D721Med (cell line): Measurements from ENCODE around the gene TRAF1.

Experiments used
- DNase-seq: peaks from one replicate; pipeline ENCODE4 v3.0.0; 2011; ENCODE audit warnings: low spot score; ENCODE audit not compliant: insufficient read length
- FAIRE-seq: peaks from 2 replicates; lab custom pipeline; 2011; peaks lifted over from hg19 to GRCh38; lab: Jason Lieb, UNC
- TF ChIP-seq, protein P1 (sequence below): IDR thresholded peaks from 2 replicates; pipeline ENCODE4 v1.5.1; 2012; ENCODE audit warnings: mild to moderate bottlenecking, control low read depth; ENCODE audit not compliant: insufficient read depth; ENCODE audit errors: missing control alignments

TRAF1 gene

DNA sequence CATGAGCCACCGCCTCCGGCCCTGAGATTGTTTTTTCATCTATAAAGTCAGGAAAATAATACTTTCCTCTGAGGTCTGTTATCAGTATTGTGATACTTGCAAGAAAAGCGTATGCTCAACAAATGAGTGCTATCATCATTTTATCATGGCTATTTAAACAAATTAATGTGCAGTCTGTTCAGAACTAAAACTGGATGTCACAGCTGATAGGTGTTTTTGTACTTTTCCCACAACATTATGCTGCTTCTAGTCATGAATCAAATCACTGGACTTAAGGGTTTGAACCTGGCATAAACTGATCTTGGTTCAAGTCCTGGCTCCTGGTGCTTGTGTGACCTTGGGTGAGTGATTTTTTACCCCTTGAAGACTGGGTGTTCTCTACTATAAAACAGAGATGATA lies 28.2 kb downstream of the TRAF1 start:
- no peak for FAIRE-seq
- TF ChIP-seq, protein P1, sequence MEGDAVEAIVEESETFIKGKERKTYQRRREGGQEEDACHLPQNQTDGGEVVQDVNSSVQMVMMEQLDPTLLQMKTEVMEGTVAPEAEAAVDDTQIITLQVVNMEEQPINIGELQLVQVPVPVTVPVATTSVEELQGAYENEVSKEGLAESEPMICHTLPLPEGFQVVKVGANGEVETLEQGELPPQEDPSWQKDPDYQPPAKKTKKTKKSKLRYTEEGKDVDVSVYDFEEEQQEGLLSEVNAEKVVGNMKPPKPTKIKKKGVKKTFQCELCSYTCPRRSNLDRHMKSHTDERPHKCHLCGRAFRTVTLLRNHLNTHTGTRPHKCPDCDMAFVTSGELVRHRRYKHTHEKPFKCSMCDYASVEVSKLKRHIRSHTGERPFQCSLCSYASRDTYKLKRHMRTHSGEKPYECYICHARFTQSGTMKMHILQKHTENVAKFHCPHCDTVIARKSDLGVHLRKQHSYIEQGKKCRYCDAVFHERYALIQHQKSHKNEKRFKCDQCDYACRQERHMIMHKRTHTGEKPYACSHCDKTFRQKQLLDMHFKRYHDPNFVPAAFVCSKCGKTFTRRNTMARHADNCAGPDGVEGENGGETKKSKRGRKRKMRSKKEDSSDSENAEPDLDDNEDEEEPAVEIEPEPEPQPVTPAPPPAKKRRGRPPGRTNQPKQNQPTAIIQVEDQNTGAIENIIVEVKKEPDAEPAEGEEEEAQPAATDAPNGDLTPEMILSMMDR: no peak
- DNase-seq: no peak

DNA sequence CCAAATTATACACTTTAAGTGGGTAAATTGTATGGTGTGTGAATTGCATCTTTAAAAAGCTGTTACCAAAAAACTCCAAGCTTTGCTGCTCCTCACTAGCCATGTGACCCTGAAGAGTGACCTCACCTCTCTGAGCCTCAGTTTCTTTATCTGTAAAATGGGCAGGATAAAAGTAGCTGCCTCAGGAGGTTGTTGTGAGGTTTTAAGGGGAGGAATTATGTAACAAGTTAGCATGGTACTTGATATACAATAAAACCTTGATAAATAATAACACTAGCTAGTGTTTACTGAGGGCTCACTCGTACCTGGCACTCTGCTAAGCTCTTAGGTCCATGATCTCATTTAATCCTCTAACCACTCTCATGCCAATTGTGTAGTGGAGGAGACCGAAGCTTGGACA lies 30.6 kb downstream of the TRAF1 start:
- TF ChIP-seq, protein P1: no peak
- FAIRE-seq: no peak
- DNase-seq: no peak

DNA sequence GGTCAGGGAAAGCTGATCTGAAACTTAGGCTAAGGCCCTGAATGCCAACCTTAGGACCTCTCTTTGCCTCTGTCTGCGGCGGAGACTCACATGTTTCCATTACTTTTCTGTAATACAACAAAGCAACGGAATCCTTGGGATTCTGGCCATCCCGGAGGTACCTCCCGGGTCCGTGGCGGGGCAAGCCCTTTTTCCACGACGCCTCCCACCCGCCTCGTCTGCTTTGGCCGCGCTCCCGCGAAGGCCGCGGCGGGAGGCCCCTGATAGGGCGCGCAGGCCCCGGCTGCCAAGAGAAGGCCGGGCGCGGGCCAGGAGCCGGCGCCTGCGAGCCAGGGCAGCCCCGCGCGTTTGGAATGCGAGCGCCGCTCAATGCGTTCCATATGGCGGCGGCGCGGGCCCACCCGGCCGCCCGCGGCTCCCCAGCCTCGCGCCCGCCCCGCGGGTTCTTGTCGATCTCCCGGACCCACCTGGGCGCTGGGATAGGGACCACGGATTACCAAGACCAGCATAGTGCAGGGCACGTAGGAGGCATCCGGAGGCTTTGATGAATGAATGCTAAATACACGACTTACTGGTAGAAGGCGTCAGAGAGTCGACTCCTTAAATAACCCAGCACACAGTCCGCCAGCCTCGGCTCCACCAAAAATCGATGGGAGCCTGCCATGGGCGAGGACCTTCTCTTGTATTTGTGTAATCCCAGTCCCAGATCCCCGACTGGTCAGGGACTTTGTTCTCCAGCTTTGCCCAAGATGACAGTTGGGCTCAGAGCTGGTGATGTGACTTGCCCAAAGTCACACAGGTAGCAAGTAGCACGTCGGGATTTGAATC lies 32.1 kb downstream of the TRAF1 start:
- TF ChIP-seq, protein P1: no peak
- FAIRE-seq (no peak), DNase-seq (no peak)

DNA sequence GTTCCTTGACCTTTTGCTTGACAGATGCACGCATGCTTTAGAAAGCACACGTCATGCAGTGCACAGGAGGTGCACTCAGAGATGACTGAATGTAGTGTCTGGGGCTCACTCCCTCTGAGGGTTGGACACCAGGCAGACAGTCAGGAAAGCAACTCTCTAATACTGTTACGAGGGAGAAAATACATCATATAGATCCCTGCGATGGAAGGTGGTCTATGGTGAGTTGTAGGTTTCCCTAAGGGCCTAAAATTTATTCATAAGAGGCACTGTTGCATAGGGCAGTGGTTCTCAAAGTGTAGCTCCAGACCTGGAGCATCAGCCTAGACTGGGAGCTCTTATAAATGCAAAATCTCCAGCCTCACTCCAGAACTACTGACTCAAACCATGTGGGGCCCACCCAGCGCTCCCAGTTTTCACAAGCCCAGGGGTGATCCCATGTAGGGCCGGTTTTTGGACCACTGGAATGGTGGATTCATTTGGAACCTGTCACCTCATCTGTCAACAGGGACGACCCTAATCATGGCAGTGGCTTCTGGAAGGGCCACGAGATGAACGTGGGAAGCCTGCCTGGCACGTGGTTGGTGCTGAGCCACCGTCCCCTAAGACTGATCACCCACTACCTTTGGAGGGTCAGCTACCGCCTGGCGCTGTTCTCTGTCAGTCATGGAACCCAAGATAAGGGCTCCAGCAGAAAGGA lies 32.8 kb downstream of the TRAF1 start:
- FAIRE-seq: no peak
- DNase-seq: no peak
- TF ChIP-seq, protein P1: no peak

DNA sequence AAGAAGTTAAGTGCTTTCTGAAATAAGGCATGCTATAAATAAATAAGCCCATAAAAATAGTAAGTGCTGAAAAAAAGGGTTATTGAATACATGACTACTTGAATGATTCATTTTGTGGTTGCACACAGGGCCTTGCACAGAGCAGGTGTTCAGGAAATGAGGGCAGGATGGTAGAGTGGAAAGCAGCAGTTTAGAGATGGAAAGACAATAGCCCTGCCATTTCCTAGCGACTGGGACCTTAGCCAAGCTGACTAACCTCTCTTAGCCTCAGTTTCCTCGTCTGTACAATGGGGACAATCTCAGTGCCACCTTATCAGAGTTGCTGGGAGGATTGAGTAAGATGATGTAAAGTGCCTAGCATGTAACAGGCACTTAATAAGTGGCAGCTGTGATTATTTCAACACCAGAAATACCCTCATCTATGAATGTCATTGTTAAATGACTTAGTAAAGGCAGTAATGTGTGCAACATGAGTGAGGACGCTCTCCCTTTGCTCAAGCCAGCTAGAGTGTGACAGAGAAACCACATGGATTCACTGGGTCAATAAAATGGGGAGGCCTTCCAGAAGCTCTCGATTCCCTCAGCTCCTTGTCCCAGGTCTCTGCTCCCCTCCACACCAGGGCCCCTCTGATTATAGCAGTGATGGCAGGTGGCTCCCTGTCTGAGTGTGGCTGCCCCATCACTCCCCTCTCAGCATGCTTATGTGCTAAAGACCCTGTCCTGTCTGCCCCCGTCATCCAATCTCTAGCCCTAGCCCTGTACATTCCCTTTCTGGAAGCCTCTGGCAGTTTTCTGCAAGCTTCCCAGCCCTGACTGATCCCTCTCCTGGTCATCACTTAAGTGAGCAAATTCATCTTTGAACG lies 33.6 kb downstream of the TRAF1 start:
- FAIRE-seq: no peak
- TF ChIP-seq, protein P1: no peak

DNA sequence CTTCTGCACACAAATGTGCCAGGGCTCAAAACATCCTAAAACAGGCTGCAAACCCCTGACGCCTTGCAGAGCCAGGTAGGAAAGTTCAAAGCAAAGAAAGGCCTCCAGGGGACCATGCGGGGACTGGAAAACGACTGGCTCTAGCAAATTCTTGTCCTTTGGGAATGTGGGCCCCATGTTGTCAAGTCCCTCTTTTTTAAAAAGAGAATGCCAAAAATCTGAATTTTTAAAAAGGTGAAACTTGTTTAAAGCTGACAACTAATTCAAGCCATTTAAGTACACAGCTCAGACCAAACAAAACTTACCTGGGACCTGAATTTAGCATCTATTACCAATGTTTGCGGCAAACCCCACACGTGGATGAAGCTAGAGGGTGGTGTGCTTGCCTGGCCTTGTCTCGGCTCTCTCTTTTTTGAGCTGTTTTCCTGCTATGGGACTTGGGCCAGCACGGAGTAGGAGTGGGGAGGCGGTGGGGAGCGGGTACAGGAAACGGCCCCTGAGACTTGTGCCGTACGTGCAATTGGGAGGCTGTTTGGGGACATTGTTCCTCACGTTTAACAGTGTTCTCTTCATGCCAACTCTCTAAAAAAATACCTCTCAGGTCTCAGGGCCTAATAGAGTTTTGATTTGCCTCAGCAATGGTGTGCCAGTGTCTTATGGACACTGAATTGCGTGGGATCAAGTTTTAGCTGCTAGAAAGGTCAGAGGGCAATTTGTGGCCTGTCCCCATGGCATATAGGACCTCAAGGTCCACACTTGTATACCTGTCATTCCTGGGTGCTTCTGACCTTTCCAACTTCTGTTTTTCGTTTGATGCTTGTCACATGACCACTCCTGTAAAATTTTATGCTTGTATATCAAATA lies 34.5 kb downstream of the TRAF1 start:
- TF ChIP-seq, protein P1: no peak
- FAIRE-seq (no peak), DNase-seq (no peak)

More for the DNA sequence above, 33.6 kb downstream of the TRAF1 start:
- DNase-seq: no peak
